ENCODE results near the gene MYADML2.

GRCh38 chr17:81914103-81914850 lies 32.8 kb downstream of the MYADML2 start:
- TF ChIP-seq BCL11A (IDR thresholded peaks at IDR 0.05; ENCODE audit: low read depth, low read length) (no peak), EZH2 (IDR thresholded peaks at IDR 0.05; ENCODE audit: borderline replicate concordance, control insufficient read depth, low read depth, low read length) (no peak), JUND (IDR thresholded peaks at IDR 0.05; ENCODE audit: low read depth, low read length) (no peak), ZBED1 (IDR thresholded peaks at IDR 0.05; ENCODE audit: borderline replicate concordance) (no peak), REST (IDR thresholded peaks at IDR 0.05; ENCODE audit: low read depth, low read length) (no peak), SP1 (IDR thresholded peaks at IDR 0.05; ENCODE audit: low read depth, low read length) (no peak), CHD2 (IDR thresholded peaks at IDR 0.05; ENCODE audit: borderline replicate concordance, low read depth, low read length) (no peak), CTCF (IDR thresholded peaks at IDR 0.05 in 2 of 3, conservative IDR thresholded peaks at IDR 0.05 in 1 of 3; ENCODE audit: control insufficient read depth in 2 of 3, extremely low read depth in 1 of 3, insufficient read depth in 1 of 3, low read depth in 3 of 3, low read length in 3 of 3) (no peak), BHLHE40 (IDR thresholded peaks at IDR 0.05; ENCODE audit: borderline replicate concordance in 1 of 2, low read depth in 2 of 2, low read length in 1 of 2) (no peak)

Data from GM12878 (cell line).